Astrocyte of the cerebellum (primary cell): Measurements from ENCODE around the gene STX8.

ENCODE experiments used
- DNase-seq: peaks from one replicate; pipeline ENCODE4 v3.0.0-alpha.2; 2011; ENCODE audit warnings: low read depth
- H3K4me3 ChIP-seq: 2 replicates; pipeline ENCODE4 v1.5.1; 2011; ENCODE audit warnings: mild to moderate bottlenecking, low read depth, low read length, moderate library complexity
- in situ Hi-C: cut with HindIII; loops from 2 replicates; pipeline ENCODE4 v1.10.0; 2017; ENCODE audit warnings: low sequenced_read_pairs
- TF ChIP-seq, protein P1 (sequence below): IDR thresholded peaks from 2 replicates; pipeline ENCODE4 v1.5.1; 2012; ENCODE audit warnings: low read length, low read depth, moderate library complexity, mild to moderate bottlenecking; ENCODE audit errors: missing control alignments

STX8 gene

DNA sequence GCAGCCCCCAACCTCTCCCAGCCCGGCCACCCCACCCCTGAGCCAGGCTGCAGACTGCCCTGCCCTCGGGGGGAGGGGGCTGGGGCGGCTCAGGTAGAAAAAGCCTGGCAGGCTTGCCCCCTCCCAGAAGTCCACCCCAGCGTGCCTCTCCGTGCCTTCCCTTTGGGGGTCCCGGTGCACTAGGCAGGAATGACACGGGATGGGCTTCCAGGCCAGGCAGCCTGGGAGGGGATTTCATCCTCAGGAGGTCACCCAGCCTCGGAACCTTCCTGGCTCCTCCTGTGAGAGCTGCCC is 369.3 kb downstream of the STX8 start:
- no peak overlapping the region for H3K4me3 ChIP-seq
- no peak for DNase-seq
- in situ Hi-C loops, result no loop called here
- TF ChIP-seq, protein P1, sequence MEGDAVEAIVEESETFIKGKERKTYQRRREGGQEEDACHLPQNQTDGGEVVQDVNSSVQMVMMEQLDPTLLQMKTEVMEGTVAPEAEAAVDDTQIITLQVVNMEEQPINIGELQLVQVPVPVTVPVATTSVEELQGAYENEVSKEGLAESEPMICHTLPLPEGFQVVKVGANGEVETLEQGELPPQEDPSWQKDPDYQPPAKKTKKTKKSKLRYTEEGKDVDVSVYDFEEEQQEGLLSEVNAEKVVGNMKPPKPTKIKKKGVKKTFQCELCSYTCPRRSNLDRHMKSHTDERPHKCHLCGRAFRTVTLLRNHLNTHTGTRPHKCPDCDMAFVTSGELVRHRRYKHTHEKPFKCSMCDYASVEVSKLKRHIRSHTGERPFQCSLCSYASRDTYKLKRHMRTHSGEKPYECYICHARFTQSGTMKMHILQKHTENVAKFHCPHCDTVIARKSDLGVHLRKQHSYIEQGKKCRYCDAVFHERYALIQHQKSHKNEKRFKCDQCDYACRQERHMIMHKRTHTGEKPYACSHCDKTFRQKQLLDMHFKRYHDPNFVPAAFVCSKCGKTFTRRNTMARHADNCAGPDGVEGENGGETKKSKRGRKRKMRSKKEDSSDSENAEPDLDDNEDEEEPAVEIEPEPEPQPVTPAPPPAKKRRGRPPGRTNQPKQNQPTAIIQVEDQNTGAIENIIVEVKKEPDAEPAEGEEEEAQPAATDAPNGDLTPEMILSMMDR, result no peak

GRCh38 chr17:9205520-9206409 is 369.9 kb downstream of the STX8 start:
- TF ChIP-seq, protein P1, result no peak
- DNase-seq, result no peak
- no peak overlapping the region for H3K4me3 ChIP-seq
- in situ Hi-C loops, result no loop called here

GRCh38 chr17:9204637-9205329 is 370.8 kb downstream of the STX8 start:
- no peak overlapping the region for H3K4me3 ChIP-seq
- in situ Hi-C loops, result no loop called here
- TF ChIP-seq, protein P1, result no peak
- no peak for DNase-seq

DNA sequence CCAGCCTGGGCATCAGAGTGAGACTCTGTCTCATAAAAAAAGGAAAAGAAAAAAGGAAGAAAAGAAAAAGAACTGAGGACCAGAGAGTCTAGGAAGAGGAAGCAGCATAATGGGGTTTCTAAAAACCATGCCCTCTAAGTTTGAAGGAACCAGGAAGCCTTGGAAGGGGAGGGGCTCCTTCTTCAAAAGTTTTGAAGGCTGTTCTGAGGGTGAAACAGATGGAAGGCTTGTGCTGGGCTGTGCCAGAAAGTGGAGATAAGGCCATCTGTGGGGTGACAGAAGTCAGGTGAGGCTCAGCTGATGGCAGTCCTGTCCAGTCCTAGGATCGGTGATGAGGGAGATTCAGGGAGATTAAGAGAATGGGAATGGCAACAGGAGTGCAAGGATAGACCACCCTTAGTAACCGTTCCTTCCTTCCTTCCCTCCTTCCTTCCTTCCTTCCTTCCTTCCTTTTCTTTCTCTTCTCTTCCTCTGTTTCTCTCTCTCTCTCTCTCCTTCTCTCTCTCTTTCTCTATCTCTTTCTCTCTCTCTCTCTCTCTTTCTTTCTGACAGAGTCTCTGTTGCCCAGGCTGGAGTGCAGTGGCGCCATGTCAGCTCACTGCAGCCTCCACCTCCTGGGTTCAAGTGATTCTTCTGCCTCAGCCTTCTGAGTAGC is 371.7 kb downstream of the STX8 start:
- no peak overlapping the region for H3K4me3 ChIP-seq
- DNase-seq, result no peak
- TF ChIP-seq, protein P1, result no peak
- in situ Hi-C loops, result no loop called here

DNA sequence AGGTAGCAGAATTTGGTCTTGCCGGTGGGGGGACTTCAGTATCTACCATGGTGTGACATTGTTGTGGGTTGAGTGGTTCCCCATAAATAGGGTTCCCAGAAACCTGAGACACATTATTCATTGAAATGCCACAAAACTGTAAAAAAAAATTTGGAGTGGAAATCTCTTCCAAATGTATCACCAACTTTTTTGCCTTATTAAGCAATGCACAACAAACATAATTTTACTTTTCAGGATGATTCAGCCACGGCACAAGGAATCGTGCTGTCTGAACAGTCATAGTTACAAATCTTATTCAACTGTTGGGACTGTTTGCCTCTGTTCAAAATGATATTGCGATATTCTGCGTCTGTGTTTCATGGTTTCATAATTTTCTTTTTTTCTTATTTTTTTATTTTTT is 373.1 kb downstream of the STX8 start:
- TF ChIP-seq, protein P1, result no peak
- in situ Hi-C loops, result no loop called here
- no peak overlapping the region for H3K4me3 ChIP-seq
- no peak for DNase-seq

- TF ChIP-seq, protein P1, result no peak
- DNase-seq, result no peak
- in situ Hi-C loops, result no loop called here
- H3K4me3 ChIP-seq, result no peak overlapping the region
Observed at GRCh38 chr17:9200699-9201359, 374.8 kb downstream of the STX8 start.
